ENCODE data around the gene QRICH1.

The QRICH1 gene

GRCh38 chr3:49005998-49006397, 87.9 kb downstream of the QRICH1 start:
- H3K36me3 Mint-ChIP-seq (ENCODE audit: insufficient read depth): peaks cover 36% of the 10 kb centered on the region
- DNase-seq: no peak
- peak overlapping the region in 1 of 2 donors; percentile 97 for H3K27ac Mint-ChIP-seq
- ATAC-seq (replicated peaks): no peak
- H3K4me1 Mint-ChIP-seq (ENCODE audit: low read depth in 2 of 2): peaks cover 20 to 29% of the 10 kb centered on the region in 2 donors
- H3K9me3 Mint-ChIP-seq: no peaks in the 10 kb centered on the region
- peak overlapping the region in 1 of 2 donors; percentile 98 for H3K4me3 Mint-ChIP-seq
- no peaks in the 10 kb centered on the region for H3K27me3 Mint-ChIP-seq

GRCh38 chr3:49005303-49005680, 88.6 kb downstream of the QRICH1 start:
- peaks cover 20 to 29% of the 10 kb centered on the region in 2 donors for H3K4me1 Mint-ChIP-seq (ENCODE audit: low read depth in 2 of 2)
- no peak overlapping the region for H3K27ac Mint-ChIP-seq
- H3K4me3 Mint-ChIP-seq: no peak overlapping the region
- ATAC-seq (replicated peaks) (no peak), DNase-seq (no peak)
- H3K36me3 Mint-ChIP-seq (ENCODE audit: insufficient read depth): peaks cover 37% of the 10 kb centered on the region
- H3K9me3 Mint-ChIP-seq: no peaks in the 10 kb centered on the region
- H3K27me3 Mint-ChIP-seq: no peaks in the 10 kb centered on the region

DNA sequence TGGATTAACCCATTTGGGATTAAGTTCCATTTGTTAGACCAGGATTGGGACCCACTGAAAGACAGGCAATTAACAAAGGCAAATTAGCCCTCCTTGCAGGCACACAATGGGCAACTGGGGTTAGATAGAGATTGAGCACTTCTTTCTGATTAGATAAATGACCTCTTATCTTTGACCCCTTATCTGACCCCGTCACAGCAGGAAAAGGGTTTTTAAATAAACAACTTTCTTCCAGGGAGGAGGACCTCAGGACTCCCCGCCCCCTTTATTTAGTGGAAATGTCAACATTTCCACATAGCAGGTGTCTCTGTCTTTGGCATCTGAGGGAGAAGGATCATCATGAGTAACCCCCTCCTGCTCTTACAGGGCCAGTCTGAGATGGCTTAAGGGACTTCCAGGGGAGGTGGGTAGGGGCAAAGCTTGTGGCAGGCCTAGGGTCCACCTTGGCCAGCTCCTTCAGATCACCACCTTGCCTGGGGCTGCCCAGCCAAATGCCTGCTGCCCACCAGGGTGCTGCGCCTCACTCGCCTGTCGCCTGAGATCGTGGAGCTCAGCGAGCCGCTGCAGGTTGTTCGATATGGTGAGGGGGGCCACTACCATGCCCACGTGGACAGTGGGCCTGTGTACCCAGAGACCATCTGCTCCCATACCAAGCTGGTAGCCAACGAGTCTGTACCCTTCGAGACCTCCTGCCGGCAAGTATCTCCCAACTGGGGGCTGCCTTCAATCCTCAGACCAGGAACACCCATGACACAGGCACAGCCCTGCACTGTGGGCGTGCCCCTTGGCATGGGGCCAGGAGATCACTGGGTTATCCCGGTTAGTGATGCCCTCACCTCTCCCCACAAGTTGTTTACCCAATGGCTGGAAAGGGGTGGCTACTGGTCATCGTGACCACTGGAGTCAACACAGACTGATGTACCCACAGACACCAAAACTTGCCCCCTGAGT, 89.2 kb downstream of the QRICH1 start:
- Mint-ChIP-seq H3K4me1 (ENCODE audit: low read depth in 2 of 2) (peaks cover 20 to 32% of the 10 kb centered on the region in 2 donors), H3K9me3 (no peaks in the 10 kb centered on the region), H3K27me3 (no peaks in the 10 kb centered on the region), H3K4me3 (no peak overlapping the region), H3K36me3 (ENCODE audit: insufficient read depth) (peaks cover 34% of the 10 kb centered on the region), H3K27ac (no peak overlapping the region)
- no peak for ATAC-seq (replicated peaks)
- DNase-seq: no peak

- Mint-ChIP-seq H3K4me3 (no peak overlapping the region), H3K9me3 (no peaks in the 10 kb centered on the region), H3K27ac (peak overlapping the region; percentile 52 to 68), H3K4me1 (ENCODE audit: low read depth in 2 of 2) (peaks cover 6 to 10% of the 10 kb centered on the region in 2 donors), H3K27me3 (no peaks in the 10 kb centered on the region), H3K36me3 (ENCODE audit: insufficient read depth) (peaks cover 18% of the 10 kb centered on the region)
- DNase-seq (no peak), ATAC-seq (replicated peaks) (no peak)
Measured at GRCh38 chr3:49001155-49001554, 92.7 kb downstream of the QRICH1 start.

- peak overlapping the region in 1 of 2 donors; percentile 65 for H3K27ac Mint-ChIP-seq
- H3K4me3 Mint-ChIP-seq: no peak overlapping the region
- H3K4me1 Mint-ChIP-seq (ENCODE audit: low read depth in 2 of 2): peaks cover 9 to 14% of the 10 kb centered on the region in 2 donors
- no peaks in the 10 kb centered on the region for H3K27me3 Mint-ChIP-seq
- DNase-seq: no peak
- H3K36me3 Mint-ChIP-seq (ENCODE audit: insufficient read depth): peaks cover 33% of the 10 kb centered on the region
- no peak for ATAC-seq (replicated peaks)
- H3K9me3 Mint-ChIP-seq: no peaks in the 10 kb centered on the region
Measured at GRCh38 chr3:48999085-48999858, 94.6 kb downstream of the QRICH1 start.

DNA sequence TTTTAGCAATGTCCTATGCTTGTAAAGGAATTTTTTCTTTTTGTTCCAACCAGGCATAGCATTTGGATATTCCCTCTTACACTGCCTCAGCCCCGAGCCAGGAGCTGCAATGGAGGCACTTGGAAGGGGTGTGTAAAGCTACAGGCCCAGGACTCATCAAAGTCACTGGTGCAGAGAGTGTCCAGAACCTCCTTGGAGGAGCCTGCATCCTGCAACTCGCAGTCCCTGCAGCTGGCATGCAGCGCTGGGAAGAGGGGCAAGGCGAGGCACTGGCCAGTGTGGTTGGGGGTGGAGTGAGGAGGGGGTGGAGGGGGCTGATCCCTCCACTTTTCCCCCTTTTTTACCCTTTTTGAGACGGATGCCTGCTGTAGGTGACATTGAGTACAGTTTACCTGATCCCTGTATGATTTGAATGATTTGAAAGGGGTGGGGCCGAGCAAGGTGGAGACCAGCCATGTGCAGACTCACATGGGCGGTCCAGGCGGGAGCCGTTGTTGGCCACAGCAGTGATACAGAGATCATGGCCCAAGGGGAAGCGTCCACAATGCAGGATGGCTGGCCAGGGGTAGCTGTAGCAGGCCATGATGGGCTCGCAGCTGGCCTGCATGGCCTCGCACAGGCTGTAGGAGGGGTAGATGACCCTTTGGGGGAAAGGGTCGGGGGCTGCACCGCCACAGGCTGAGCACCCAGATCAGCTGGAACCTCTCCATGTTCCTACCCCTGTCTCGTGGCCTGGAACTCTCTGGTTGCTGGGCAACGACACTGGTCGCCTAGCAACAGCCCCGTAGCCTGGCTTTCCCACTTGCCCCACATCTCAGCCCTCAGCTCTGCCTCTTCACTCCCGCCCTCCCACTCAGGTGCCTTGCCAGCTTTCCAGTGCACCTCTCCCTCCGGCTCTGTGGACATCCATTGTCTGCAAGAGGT, 95.9 kb downstream of the QRICH1 start:
- Mint-ChIP-seq H3K4me1 (ENCODE audit: low read depth in 2 of 2) (peaks cover 11 to 14% of the 10 kb centered on the region in 2 donors), H3K4me3 (no peak overlapping the region), H3K27me3 (no peaks in the 10 kb centered on the region), H3K36me3 (ENCODE audit: insufficient read depth) (peaks cover 33% of the 10 kb centered on the region), H3K9me3 (no peaks in the 10 kb centered on the region), H3K27ac (peak overlapping the region in 1 of 2 donors; percentile 65)
- DNase-seq (no peak), ATAC-seq (replicated peaks) (no peak)

DNA sequence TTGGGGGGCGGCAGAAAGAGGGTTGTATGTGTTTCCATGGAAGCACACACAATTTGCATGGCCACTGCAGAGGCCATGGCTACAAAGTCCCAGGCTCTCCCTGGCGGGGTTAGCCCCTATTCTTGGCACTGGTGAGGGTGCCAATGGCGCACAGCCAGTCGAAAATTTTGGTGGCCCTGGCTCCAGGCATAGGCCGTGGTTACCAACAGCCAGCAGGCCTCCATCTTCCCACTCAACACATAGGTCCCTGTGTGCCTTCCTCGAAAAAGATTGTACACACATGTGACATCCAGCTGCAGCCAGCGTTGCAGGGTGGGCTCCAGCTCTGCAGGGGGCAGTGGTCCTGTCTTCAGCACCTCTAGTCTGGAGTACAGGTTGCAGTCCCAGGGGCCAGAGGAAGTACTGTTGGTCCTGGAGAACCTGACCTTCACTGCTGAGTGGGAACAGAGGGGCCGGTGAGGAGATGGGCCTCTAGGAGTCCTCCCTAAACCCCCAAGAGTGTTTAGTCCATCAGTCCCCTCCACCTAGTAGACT, 96.7 kb downstream of the QRICH1 start:
- Mint-ChIP-seq H3K4me3 (no peak overlapping the region), H3K27ac (no peak overlapping the region)
- no peak for ATAC-seq (replicated peaks)

GRCh38 chr3:48996640-48997039, 97.2 kb downstream of the QRICH1 start:
- ATAC-seq (replicated peaks) (no peak), DNase-seq (no peak)
- Mint-ChIP-seq H3K36me3 (ENCODE audit: insufficient read depth) (peaks cover 26% of the 10 kb centered on the region), H3K9me3 (no peaks in the 10 kb centered on the region), H3K27me3 (no peaks in the 10 kb centered on the region), H3K27ac (no peak overlapping the region), H3K4me3 (no peak overlapping the region), H3K4me1 (ENCODE audit: low read depth in 2 of 2) (peaks cover 13 to 15% of the 10 kb centered on the region in 2 donors)

More for the DNA sequence above, 96.7 kb downstream of the QRICH1 start:
- H3K36me3 Mint-ChIP-seq (ENCODE audit: insufficient read depth): peaks cover 31% of the 10 kb centered on the region
- H3K9me3 Mint-ChIP-seq: no peaks in the 10 kb centered on the region
- peaks cover 9 to 11% of the 10 kb centered on the region in 2 donors for H3K4me1 Mint-ChIP-seq (ENCODE audit: low read depth in 2 of 2)
- H3K27me3 Mint-ChIP-seq: no peaks in the 10 kb centered on the region
- no peak for DNase-seq

DNA sequence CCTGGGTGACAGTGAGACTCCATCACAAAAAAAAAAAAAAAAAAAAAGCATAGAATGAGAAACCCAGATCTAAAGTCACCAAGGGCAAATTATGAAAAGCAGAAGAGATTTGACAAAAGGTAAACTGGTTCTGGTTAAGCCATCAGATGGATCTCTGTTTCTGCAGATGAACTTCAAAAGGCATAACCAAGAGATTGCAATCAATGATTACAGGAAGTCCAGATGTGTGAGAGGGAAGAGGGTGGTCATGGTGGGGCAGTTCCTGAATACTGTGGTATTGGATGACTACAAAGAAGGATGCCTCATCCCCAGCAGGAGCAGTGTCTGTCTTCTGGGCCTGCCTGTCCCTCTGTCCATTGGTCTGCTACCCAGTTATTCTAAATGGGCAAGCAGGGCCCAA, 100.0 kb downstream of the QRICH1 start:
- Mint-ChIP-seq H3K36me3 (ENCODE audit: insufficient read depth) (peaks cover 26% of the 10 kb centered on the region), H3K27me3 (no peaks in the 10 kb centered on the region), H3K4me1 (ENCODE audit: low read depth in 2 of 2) (peaks cover 29 to 33% of the 10 kb centered on the region in 2 donors), H3K4me3 (no peak overlapping the region), H3K27ac (peak overlapping the region in 1 of 2 donors; percentile 52), H3K9me3 (no peaks in the 10 kb centered on the region)
- no peak for DNase-seq
- ATAC-seq (replicated peaks): no peak

DNA sequence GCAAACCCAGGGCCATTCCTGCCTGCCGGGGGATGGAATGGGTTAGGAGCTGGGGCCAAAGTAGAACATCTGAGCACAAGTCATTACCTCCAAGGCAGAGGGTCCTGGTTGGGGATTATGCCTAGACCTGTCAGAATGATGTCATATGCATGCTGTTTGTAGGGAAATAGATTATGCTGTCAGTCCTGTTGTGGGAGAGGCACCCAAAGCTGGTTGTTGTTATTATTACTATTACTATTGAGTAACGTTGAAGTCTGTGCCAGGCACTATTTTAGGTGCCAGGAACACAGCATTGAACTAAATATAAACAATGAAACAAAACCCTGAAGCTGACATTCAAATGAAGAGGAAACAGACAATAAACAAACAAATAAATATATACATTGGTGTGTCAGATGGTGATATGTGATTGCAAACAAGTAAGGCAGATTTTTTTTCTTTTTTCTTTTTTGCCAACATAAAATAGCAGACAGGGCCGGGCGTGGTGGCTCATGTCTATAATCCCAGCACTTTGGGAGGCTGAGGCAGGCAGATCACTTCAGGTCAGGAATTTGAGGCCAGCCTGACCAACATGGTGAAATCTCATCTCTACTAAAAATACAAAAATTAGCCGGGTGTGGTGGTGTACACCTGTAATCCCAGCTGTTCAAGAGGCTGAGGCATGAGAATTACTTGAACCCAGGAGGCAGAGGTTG, 101.9 kb downstream of the QRICH1 start:
- no peak for ATAC-seq (replicated peaks)
- peak overlapping the region; percentile 91 to 94 for H3K4me3 Mint-ChIP-seq

GRCh38 chr3:48990636-48991469, 103.0 kb downstream of the QRICH1 start:
- H3K36me3 Mint-ChIP-seq (ENCODE audit: insufficient read depth): peaks cover 32% of the 10 kb centered on the region
- no peaks in the 10 kb centered on the region for H3K27me3 Mint-ChIP-seq
- no peaks in the 10 kb centered on the region for H3K9me3 Mint-ChIP-seq
- ATAC-seq (replicated peaks) (peak; percentile 23), DNase-seq (peak in 1 of 3 experiments; percentile 14)
- H3K4me1 Mint-ChIP-seq (ENCODE audit: low read depth in 2 of 2): peaks cover 34 to 36% of the 10 kb centered on the region in 2 donors
- peak overlapping the region; percentile 91 to 94 for H3K4me3 Mint-ChIP-seq
- H3K27ac Mint-ChIP-seq: peak overlapping the region; percentile 91 to 93

More for the DNA sequence above, 101.9 kb downstream of the QRICH1 start:
- no peak for DNase-seq
- Mint-ChIP-seq H3K27ac (peak overlapping the region; percentile 91 to 93), H3K27me3 (no peaks in the 10 kb centered on the region), H3K9me3 (no peaks in the 10 kb centered on the region), H3K4me1 (ENCODE audit: low read depth in 2 of 2) (peaks cover 34 to 36% of the 10 kb centered on the region in 2 donors), H3K36me3 (ENCODE audit: insufficient read depth) (peaks cover 29% of the 10 kb centered on the region)
